Upper lobe of right lung (tissue), 1 donor: Measurements from ENCODE around the gene RFT1. TPM values are rescaled to one million over a fixed set of nuclear protein-coding genes. Genes with fewer than 3 reads are reported as not detected.

Experiments
- ATAC-seq: fragments of 200-7000 bp; cut with Tn5 transposase; one replicate; pipeline ENCODE4 v1.9.1; 2020; ENCODE audit warnings: mild to moderate bottlenecking, moderate library complexity
- DNase-seq: peaks from one replicate; pipeline ENCODE4 v3.0.0-alpha.2; 2020
- H3K27ac ChIP-seq: fragments of 200-600 bp; one replicate; pipeline ENCODE4 v1.8.0; 2022
- H3K27me3 ChIP-seq: fragments of 200-600 bp; one replicate; pipeline ENCODE4 v1.8.0; 2022; ENCODE audit warnings: mild to moderate bottlenecking
- H3K36me3 ChIP-seq: fragments of 200-600 bp; one replicate; pipeline ENCODE4 v1.8.0; 2022
- H3K4me1 ChIP-seq: fragments of 200-600 bp; one replicate; pipeline ENCODE4 v1.8.0; 2022
- H3K4me3 ChIP-seq: fragments of 200-600 bp; one replicate; pipeline ENCODE4 v1.8.0; 2022; ENCODE audit warnings: mild to moderate bottlenecking
- H3K9me3 ChIP-seq: fragments of 200-600 bp; one replicate; pipeline ENCODE4 v1.8.0; 2022
- CTCF ChIP-seq: fragments of 200-600 bp; IDR thresholded peaks from one replicate; pipeline ENCODE4 v1.8.0; 2022; ENCODE audit warnings: antibody characterized with exemption
- intact Hi-C: fragments of 100-400 bp; cut with DNase I; formaldehyde crosslinking; loops from one replicate; pipeline ENCODE4 v1.11.0; 2022
- total RNA-seq: library from RNA; stranded (reverse); fragmentation: NEBNext Ultra II Directional; extraction: Animal tissue kit (Norgen Biotek cat#: 25700); gene quantifications from one replicate; pipeline ENCODE4 v1.2.1, GENCODE V29; 2021
- donor health status: DM: no; HTN: yes; CAD: no; lungs with severe emphysema.

Gene RFT1
- total RNA-seq, 1 donor from 2014 or later, result 20.6 TPM

GRCh38 chr3:53164911-53165310 is 34.7 kb upstream of the RFT1 start:
- Histone ChIP-seq H3K4me1 (peaks cover 55% of the 10 kb centered on the region), H3K27ac (no peak overlapping the region), H3K36me3 (no peaks in the 10 kb centered on the region), H3K9me3 (no peaks in the 10 kb centered on the region), H3K27me3 (no peaks in the 10 kb centered on the region), H3K4me3 (no peak overlapping the region)
- no peak for DNase-seq
- intact Hi-C loops, result no loop called here
- ATAC-seq, result no peak
- TF ChIP-seq CTCF, result no peak

GRCh38 chr3:53163444-53164387 is 33.5 kb upstream of the RFT1 start:
- peak overlapping the region; percentile 90 for H3K27ac ChIP-seq
- ATAC-seq (no peak), DNase-seq (no peak)
- H3K4me3 ChIP-seq, result peak overlapping the region; percentile 82
- TF ChIP-seq CTCF, result no peak
- no peaks in the 10 kb centered on the region for H3K36me3 ChIP-seq
- H3K9me3 ChIP-seq, result no peaks in the 10 kb centered on the region
- intact Hi-C loops, result no loop called here
- peaks cover 66% of the 10 kb centered on the region for H3K4me1 ChIP-seq
- H3K27me3 ChIP-seq, result no peaks in the 10 kb centered on the region

- Histone ChIP-seq H3K36me3 (no peaks in the 10 kb centered on the region), H3K27ac (peak overlapping the region; percentile 90), H3K4me3 (peak overlapping the region; percentile 82), H3K27me3 (no peaks in the 10 kb centered on the region), H3K9me3 (no peaks in the 10 kb centered on the region), H3K4me1 (peaks cover 68% of the 10 kb centered on the region)
- peak; percentile 1 for ATAC-seq
- intact Hi-C loops, result no loop called here
- no peak for TF ChIP-seq CTCF
- peak; percentile 75 for DNase-seq
Measured at GRCh38 chr3:53162672-53163443, 32.6 kb upstream of the RFT1 start.

GRCh38 chr3:53161820-53162671 is 31.8 kb upstream of the RFT1 start:
- no peaks in the 10 kb centered on the region for H3K9me3 ChIP-seq
- H3K27ac ChIP-seq, result peak overlapping the region; percentile 90
- ATAC-seq (peak; percentile 0), DNase-seq (peak; percentile 76)
- peak overlapping the region; percentile 82 for H3K4me3 ChIP-seq
- peaks cover 62% of the 10 kb centered on the region for H3K4me1 ChIP-seq
- H3K27me3 ChIP-seq, result no peaks in the 10 kb centered on the region
- no peak for TF ChIP-seq CTCF
- H3K36me3 ChIP-seq, result no peaks in the 10 kb centered on the region
- intact Hi-C loops, result no loop called here

- no peak for TF ChIP-seq CTCF
- no peaks in the 10 kb centered on the region for H3K9me3 ChIP-seq
- H3K27me3 ChIP-seq, result no peaks in the 10 kb centered on the region
- ATAC-seq, result peak; percentile 0
- peaks cover 55% of the 10 kb centered on the region for H3K4me1 ChIP-seq
- H3K36me3 ChIP-seq, result no peaks in the 10 kb centered on the region
- DNase-seq, result peak; percentile 81
- peak overlapping the region; percentile 82 for H3K4me3 ChIP-seq
- intact Hi-C loops, result no loop called here
- peak overlapping the region; percentile 90 for H3K27ac ChIP-seq
Measured at GRCh38 chr3:53161450-53161819, 31.2 kb upstream of the RFT1 start.
